GM18519 (cell line): ENCODE results near the gene GPR142.

ENCODE experiments used
- ATAC-seq: cut with Tn5 transposase; IDR thresholded peaks from one replicate; pipeline ENCODE4 v1.9.1; 2021; ENCODE audit warnings: mild to moderate bottlenecking, moderate library complexity; ENCODE audit not compliant: unreplicated experiment, low FRiP score

The GPR142 gene

GRCh38 chr17:74367206-74367605 lies at the start of gene GPR142:
GPR142 (plus strand) TSS chr17:74367506; CDS start chr17:74369541, 2,035 bp downstream.
- no peak for ATAC-seq

GRCh38 chr17:74318391-74318790 lies 48.9 kb upstream of the GPR142 start:
- ATAC-seq = no peak

GRCh38 chr17:74324521-74324920 lies 42.8 kb upstream of the GPR142 start:
- no peak for ATAC-seq

GRCh38 chr17:74325376-74325742 lies 41.9 kb upstream of the GPR142 start:
- ATAC-seq = no peak

GRCh38 chr17:74325743-74326379 lies 41.4 kb upstream of the GPR142 start, which contains the start of gene KIF19:
KIF19 (plus strand) TSS chr17:74326226; CDS start chr17:74326350, 124 bp downstream.
- ATAC-seq = no peak

- ATAC-seq = no peak
These were observed 40.8 kb upstream of the GPR142 start for GRCh38 chr17:74326506-74326905.

GRCh38 chr17:74328487-74328886 lies 38.8 kb upstream of the GPR142 start:
- no peak for ATAC-seq

- no peak for ATAC-seq
These were observed 37.9 kb upstream of the GPR142 start for GRCh38 chr17:74329378-74329777.

- no peak for ATAC-seq
These were observed 36.9 kb upstream of the GPR142 start for GRCh38 chr17:74330446-74330845.

- ATAC-seq = no peak
These were observed 35.2 kb upstream of the GPR142 start for GRCh38 chr17:74332017-74332650.

- no peak for ATAC-seq
These were observed 34.5 kb upstream of the GPR142 start for GRCh38 chr17:74332763-74333283.

GRCh38 chr17:74334393-74335039 lies 32.8 kb upstream of the GPR142 start:
- ATAC-seq = no peak

GRCh38 chr17:74335529-74336062 lies 31.7 kb upstream of the GPR142 start:
- ATAC-seq = no peak

GRCh38 chr17:74336307-74336706 lies 31.0 kb upstream of the GPR142 start:
- ATAC-seq = no peak

GRCh38 chr17:74337834-74338500 lies 29.3 kb upstream of the GPR142 start:
- no peak for ATAC-seq

- ATAC-seq = no peak
These were observed 27.6 kb upstream of the GPR142 start for GRCh38 chr17:74339537-74340195.

- no peak for ATAC-seq
These were observed 26.8 kb upstream of the GPR142 start for GRCh38 chr17:74340470-74341023.

- ATAC-seq = no peak
These were observed 25.1 kb upstream of the GPR142 start for GRCh38 chr17:74342224-74342623.

- no peak for ATAC-seq
These were observed 24.2 kb upstream of the GPR142 start for GRCh38 chr17:74343121-74343520.
